Peyer's patch (tissue), 4 donors: Measurements from ENCODE around the gene SPACA5B.
"Not testable (repeated sequence)": the region's sequence is repeated elsewhere in the genome, so short reads cannot be mapped to it uniquely, and the experiment has no call there.

Experiments used
- CTCF ChIP-seq, 6 experiments: fragments of 450-650 bp in 4 of 6; fragments of 200-600 bp in 2 of 6; sonication (generic) in 1 of 6; IDR thresholded peaks; one replicate each; pipeline ENCODE4 v1.5.1; 2017 to 2019; ENCODE audit warnings: antibody characterized with exemption in 6 of 6, mild to moderate bottlenecking in 3 of 6, moderate library complexity in 1 of 6
- POLR2A ChIP-seq, 2 donors: fragments of 450-650 bp; IDR thresholded peaks; one replicate each; pipeline ENCODE4 v1.5.1; 2017; ENCODE audit warnings: antibody characterized with exemption in 2 of 2, mild to moderate bottlenecking in 2 of 2, moderate library complexity in 2 of 2

- TF ChIP-seq CTCF, POLR2A (IDR thresholded peaks at IDR 0.05): not testable (repeated sequence)
Observed at GRCh38 chrX:48166322-48166721, 35.9 kb downstream of the SPACA5B start.
